Parathyroid adenoma (tissue), 2 donors: ENCODE measurements around the gene RASSF9.

Source experiments
- H2AFZ ChIP-seq: fragments of 300-600 bp; sonication (generic); one replicate; pipeline ENCODE4 v1.7.0; 2017; ENCODE audit warnings: antibody characterized with exemption, mild to moderate bottlenecking
- H3K27ac ChIP-seq: fragments of 300-600 bp; sonication (generic); one replicate; pipeline ENCODE4 v1.7.0; 2017
- H3K27me3 ChIP-seq: fragments of 300-600 bp; sonication (generic); one replicate; pipeline ENCODE4 v1.7.0; 2017; ENCODE audit warnings: low read length; ENCODE audit not compliant: control insufficient read depth, insufficient read depth
- H3K36me3 ChIP-seq: fragments of 300-600 bp; sonication (generic); one replicate; pipeline ENCODE4 v1.7.0; 2017; ENCODE audit warnings: low read length; ENCODE audit not compliant: control insufficient read depth, insufficient read depth
- H3K4me1 ChIP-seq: fragments of 300-600 bp; sonication (generic); one replicate; pipeline ENCODE4 v1.7.0; 2017; ENCODE audit warnings: control low read depth
- H3K4me2 ChIP-seq: fragments of 300-600 bp; sonication (generic); one replicate; pipeline ENCODE4 v1.7.0; 2017; ENCODE audit warnings: low read length
- H3K4me3 ChIP-seq: fragments of 300-600 bp; sonication (generic); one replicate; pipeline ENCODE4 v1.7.0; 2017; ENCODE audit warnings: low read depth, low read length
- H3K79me2 ChIP-seq: fragments of 300-600 bp; sonication (generic); one replicate; pipeline ENCODE4 v1.7.0; 2017; ENCODE audit warnings: control low read depth
- H3K9ac ChIP-seq: fragments of 300-600 bp; sonication (generic); one replicate; pipeline ENCODE4 v1.7.0; 2017; ENCODE audit warnings: mild to moderate bottlenecking
- H3K9me3 ChIP-seq: fragments of 300-600 bp; sonication (generic); one replicate; pipeline ENCODE4 v1.7.0; 2017; ENCODE audit warnings: low read length; ENCODE audit not compliant: control insufficient read depth
- TF ChIP-seq, protein P1 (sequence below): fragments of 300-600 bp; sonication (generic); IDR thresholded peaks from one replicate; pipeline ENCODE4 v1.7.0; 2017; ENCODE audit warnings: antibody characterized with exemption, mild to moderate bottlenecking
- donor health status: primary hyperparathyroidism.

RASSF9 gene

DNA sequence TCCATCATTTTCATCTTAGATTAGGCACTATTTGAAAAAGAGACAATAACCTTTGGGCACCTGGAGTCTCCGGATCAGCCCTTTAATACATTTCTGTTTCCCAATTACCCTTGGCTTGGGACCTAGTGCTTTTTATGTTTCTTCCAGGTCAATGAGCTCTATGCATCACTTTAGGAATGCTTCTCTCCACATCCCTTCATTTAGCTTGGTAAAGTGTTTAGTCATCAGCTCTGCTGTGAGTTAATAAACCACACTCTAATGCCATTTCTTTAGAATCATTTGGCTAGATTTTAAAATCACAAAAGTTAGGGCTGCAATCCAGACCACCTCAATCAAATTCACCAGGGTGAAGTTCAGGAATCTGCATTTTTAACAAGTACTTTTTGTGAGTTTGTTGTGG lies 41.7 kb downstream of the RASSF9 start:
- Histone ChIP-seq H3K9ac (no peak overlapping the region), H3K79me2 (no peaks in the 10 kb centered on the region), H2AFZ (no peak overlapping the region), H3K27ac (no peak overlapping the region), H3K4me3 (no peak overlapping the region), H3K27me3 (no peaks in the 10 kb centered on the region), H3K36me3 (no peaks in the 10 kb centered on the region), H3K9me3 (no peaks in the 10 kb centered on the region), H3K4me2 (no peak overlapping the region), H3K4me1 (no peaks in the 10 kb centered on the region)
- TF ChIP-seq, protein P1, sequence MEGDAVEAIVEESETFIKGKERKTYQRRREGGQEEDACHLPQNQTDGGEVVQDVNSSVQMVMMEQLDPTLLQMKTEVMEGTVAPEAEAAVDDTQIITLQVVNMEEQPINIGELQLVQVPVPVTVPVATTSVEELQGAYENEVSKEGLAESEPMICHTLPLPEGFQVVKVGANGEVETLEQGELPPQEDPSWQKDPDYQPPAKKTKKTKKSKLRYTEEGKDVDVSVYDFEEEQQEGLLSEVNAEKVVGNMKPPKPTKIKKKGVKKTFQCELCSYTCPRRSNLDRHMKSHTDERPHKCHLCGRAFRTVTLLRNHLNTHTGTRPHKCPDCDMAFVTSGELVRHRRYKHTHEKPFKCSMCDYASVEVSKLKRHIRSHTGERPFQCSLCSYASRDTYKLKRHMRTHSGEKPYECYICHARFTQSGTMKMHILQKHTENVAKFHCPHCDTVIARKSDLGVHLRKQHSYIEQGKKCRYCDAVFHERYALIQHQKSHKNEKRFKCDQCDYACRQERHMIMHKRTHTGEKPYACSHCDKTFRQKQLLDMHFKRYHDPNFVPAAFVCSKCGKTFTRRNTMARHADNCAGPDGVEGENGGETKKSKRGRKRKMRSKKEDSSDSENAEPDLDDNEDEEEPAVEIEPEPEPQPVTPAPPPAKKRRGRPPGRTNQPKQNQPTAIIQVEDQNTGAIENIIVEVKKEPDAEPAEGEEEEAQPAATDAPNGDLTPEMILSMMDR, result no peak

DNA sequence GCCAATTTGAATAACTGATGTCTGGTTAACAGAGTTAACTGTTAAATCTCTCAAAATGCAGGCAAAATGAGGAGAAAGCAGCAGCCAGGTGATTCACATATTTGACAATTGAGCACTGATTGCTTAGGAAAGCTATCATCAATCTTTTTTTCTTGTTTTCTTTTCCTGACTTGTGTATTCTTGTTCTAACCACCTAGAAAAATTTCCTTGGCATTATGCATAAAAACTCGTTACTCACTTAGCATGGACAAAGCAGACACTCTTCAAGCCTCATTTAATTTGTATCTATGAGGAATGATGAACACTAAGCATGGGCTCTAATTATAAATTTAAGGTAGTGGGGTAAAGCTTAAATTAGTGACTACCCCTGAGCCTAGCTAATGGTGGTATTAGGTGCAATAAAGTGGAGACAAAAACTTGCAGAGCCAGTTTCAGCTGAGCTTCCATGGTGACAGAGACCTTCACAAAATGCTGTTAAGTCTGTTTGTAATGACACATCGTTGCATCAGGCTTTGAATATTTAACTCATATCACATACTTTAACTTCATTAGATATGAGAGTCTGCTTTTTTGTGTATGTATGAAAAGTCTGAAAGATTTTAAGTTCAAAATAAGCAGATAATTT lies 52.0 kb downstream of the RASSF9 start:
- Histone ChIP-seq H3K36me3 (no peaks in the 10 kb centered on the region), H3K4me2 (no peak overlapping the region), H3K9ac (no peak overlapping the region), H2AFZ (no peak overlapping the region), H3K9me3 (no peaks in the 10 kb centered on the region), H3K27ac (no peak overlapping the region), H3K79me2 (no peaks in the 10 kb centered on the region), H3K4me1 (no peaks in the 10 kb centered on the region), H3K4me3 (no peak overlapping the region), H3K27me3 (no peaks in the 10 kb centered on the region)
- TF ChIP-seq, protein P1, result no peak

DNA sequence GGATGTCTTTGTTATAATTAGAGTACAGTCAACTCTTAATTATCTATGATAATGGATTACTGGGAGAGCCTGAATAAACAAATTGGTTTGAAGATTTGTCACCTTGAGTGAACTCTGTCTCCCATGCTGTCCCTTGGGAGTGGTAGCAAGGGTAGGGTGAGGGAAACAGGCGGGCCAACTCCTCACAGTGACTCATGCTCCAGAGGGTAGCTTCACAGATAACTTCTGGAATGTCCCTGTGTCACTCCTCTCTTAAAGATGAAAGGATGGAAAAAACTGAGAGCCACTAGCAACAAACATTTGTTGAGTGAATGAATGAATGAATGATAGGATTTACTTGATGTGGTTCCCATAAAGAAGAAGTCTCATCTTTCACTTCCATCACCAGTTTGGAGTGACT lies 53.5 kb downstream of the RASSF9 start:
- no peak overlapping the region for H3K9ac ChIP-seq
- no peak overlapping the region for H3K4me2 ChIP-seq
- TF ChIP-seq, protein P1, result no peak
- H2AFZ ChIP-seq, result no peak overlapping the region
- no peaks in the 10 kb centered on the region for H3K79me2 ChIP-seq
- no peaks in the 10 kb centered on the region for H3K9me3 ChIP-seq
- H3K27ac ChIP-seq, result no peak overlapping the region
- no peaks in the 10 kb centered on the region for H3K36me3 ChIP-seq
- no peaks in the 10 kb centered on the region for H3K27me3 ChIP-seq
- no peaks in the 10 kb centered on the region for H3K4me1 ChIP-seq
- no peak overlapping the region for H3K4me3 ChIP-seq

DNA sequence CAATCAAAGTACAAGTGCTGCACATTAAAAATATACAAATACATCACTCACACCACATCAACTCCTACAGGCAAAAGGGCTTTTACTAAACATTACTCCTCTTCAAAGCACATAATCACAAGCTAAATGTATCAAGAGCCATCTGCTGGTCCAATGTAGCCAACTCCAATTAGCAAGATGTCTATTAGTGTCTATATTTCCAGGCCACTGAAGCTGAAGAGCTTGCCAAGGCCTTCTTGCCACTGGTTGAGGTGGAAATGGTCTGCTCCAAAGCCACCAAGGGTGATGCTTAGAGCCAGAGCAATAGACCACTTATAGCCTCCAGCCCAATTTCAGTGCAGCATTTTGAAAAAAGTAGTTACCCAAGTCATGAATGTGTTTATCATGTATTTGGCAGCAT lies 54.4 kb downstream of the RASSF9 start:
- Histone ChIP-seq H3K4me3 (no peak overlapping the region), H3K9ac (no peak overlapping the region), H3K27me3 (no peaks in the 10 kb centered on the region), H3K4me1 (no peaks in the 10 kb centered on the region), H3K9me3 (no peaks in the 10 kb centered on the region), H3K79me2 (no peaks in the 10 kb centered on the region), H3K27ac (no peak overlapping the region), H2AFZ (no peak overlapping the region), H3K36me3 (no peaks in the 10 kb centered on the region), H3K4me2 (no peak overlapping the region)
- TF ChIP-seq, protein P1, result no peak

DNA sequence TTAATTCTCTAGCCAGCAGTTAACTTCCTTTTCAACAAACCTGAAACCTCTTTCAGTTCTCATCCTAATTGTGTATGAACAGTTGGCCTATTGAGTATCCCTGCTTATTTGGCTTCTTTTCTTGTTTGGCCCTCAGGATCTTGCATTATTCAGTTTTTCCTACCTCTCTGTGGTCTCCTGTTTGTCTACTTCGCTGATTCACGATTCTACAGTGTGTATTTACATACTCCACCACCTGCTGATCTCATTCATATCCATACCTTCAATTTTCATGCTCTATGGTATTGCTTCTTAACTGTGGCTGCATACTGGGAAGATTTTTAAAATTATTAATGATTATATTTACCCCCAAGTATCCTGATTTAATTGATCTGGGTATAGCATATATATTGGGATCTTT lies 56.4 kb downstream of the RASSF9 start:
- no peak overlapping the region for H3K9ac ChIP-seq
- H2AFZ ChIP-seq, result no peak overlapping the region
- H3K36me3 ChIP-seq, result no peaks in the 10 kb centered on the region
- H3K4me1 ChIP-seq, result no peaks in the 10 kb centered on the region
- H3K9me3 ChIP-seq, result no peaks in the 10 kb centered on the region
- H3K27me3 ChIP-seq, result no peaks in the 10 kb centered on the region
- no peak overlapping the region for H3K27ac ChIP-seq
- H3K4me3 ChIP-seq, result no peak overlapping the region
- no peaks in the 10 kb centered on the region for H3K79me2 ChIP-seq
- no peak overlapping the region for H3K4me2 ChIP-seq
- TF ChIP-seq, protein P1, result no peak
